Stimulated activated CD4-positive, alpha-beta T cell treated with anti-CD3 and anti-CD28 coated beads, Interleukin-1b, Interleukin-23, amount 100 ng/mL, for 4 hours (primary cell): ENCODE data around the gene RPS6KB1.
"Not testable (repeated sequence)": the region's sequence is repeated elsewhere in the genome, so short reads cannot be mapped to it uniquely, and the experiment has no call there.

Experiments used
- DNase-seq, 2 donors: peaks; one replicate each; pipeline ENCODE4 v3.0.0-alpha.2; 2020; ENCODE audit warnings: low read depth in 2 of 2

The RPS6KB1 gene

DNA sequence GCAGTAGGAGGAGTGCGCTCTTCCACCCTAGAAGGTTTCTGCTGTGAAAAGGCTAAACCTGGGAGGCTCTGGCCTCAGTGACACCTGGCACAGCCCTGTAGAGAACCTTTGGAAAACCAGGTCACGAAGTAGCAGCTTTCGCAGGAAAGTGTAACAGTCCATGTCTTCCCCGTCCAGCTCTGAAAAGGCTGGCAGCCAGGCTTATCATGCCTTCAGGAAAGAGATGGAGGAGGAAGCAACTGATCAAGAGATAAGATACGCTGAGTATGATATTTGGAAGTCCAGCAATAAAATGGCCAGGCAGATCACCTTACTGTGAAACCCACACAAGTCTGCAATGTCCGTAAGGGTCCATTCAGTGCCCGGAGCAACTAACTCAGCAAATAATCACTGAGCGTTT, 22.4 kb upstream of the RPS6KB1 start:
- no peak for DNase-seq

DNA sequence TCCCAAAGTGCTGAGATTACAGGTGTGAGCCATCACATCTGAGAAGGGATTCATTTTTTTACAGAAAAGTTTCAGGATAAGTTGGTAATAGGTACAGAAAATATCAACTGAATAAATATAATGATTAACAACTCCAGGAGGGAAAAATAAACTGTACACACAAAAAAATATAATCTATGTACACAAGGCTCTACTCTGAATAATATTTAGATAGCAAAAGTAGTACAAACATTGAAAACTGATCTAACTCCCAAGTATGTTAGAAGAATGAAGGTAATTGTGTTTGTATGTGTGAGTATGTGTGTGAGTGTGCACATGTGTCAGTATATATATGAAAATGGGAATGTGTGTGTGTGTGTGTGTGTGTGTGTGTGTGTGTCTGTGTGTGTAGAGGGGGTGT, 20.6 kb upstream of the RPS6KB1 start:
- DNase-seq: no peak

DNA sequence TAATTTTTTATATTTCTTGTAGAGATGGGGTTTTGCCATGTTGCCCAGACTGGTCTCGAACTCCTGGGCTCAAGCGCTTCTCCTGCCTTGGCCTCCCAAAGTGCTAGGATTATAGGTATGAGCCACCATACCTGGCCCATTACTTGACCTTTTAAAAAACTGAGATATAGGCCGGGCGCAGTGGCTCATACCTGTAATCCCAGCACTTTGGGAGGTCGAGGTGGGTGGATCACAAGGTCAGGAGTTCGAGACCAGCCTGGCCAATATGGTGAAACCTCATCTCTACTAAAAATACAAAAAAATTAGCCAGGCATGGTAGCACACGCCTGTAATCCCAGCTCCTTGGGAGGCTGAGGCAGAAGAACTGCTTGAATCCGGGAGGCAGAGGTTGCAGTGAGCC, 19.5 kb upstream of the RPS6KB1 start:
- not testable (repeated sequence) for DNase-seq

DNA sequence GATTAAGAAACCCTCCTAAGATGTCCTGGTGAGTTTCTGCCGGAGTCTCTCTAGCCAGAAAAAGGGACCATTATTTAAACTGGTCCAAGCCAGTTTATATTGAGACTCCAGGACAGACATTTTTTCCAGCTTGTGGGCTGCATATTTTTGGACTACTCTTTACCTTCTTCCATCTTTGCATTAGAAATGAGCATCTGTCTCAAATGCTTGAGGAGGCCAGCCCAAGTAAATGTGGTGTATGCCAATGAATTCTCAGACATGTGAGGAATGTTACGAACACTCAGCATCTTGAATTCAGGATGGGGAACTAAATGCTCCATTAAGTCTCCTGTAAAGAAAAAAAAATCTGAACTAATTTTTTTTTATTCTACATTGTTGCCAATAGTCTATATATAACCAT, 18.5 kb upstream of the RPS6KB1 start:
- no peak for DNase-seq

DNA sequence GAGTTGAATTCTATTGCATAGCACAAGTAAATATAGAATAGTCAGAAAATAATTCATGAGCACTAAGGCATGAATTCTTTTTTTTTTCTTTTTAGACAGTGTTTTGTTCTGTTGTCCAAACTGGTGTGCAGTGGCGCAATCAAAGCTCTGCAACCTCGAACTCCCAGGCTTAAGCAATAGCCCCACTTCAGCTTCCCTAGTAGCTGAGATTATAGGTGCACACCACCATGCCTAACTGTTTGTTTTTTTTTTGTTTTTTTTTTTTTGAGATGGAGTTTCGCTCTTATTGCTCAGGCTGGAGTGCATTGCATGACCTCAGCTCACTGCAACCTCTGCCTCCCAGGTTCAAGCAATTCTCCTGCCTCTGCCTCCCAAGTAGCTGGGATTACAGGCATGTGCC, 16.8 kb upstream of the RPS6KB1 start:
- no peak for DNase-seq

DNA sequence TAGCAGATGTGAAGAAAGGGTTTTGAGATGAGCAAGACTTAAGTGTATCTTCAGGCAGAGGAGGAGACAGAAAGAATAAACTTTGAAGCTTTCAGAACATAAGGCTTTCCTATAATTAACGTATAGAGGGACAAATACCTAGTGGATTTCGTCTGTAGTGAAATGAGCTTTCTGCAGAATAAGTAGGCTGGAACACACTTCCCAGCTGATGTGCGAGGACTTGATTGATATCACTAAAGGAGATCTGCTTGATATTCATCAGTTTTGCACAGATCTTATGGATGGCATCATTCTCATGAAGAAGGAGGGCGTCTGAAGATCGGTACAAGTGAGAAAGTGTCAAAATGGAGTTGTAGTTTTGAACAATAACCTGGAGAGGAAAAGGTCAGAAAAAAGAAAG, 15.0 kb upstream of the RPS6KB1 start:
- no peak for DNase-seq

DNA sequence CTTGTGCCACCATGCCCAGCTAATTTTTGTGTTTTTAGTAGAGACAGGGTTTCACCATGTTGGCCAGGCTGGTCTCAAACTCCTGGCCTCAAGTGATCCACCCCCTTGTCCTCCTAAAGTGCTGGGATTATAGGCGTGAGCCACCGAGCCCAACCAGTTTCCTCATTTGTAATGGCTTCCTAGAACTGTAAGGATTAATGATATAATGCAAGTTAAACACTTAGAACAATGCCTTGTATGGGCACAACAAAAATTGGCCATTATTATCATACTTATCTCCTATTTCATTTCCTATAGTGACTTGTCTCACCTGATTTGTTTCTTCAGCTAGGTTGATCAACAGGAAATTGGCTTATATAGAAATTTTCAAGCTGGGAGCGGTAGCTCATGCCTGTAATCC, 14.3 kb upstream of the RPS6KB1 start:
- DNase-seq: no peak

DNA sequence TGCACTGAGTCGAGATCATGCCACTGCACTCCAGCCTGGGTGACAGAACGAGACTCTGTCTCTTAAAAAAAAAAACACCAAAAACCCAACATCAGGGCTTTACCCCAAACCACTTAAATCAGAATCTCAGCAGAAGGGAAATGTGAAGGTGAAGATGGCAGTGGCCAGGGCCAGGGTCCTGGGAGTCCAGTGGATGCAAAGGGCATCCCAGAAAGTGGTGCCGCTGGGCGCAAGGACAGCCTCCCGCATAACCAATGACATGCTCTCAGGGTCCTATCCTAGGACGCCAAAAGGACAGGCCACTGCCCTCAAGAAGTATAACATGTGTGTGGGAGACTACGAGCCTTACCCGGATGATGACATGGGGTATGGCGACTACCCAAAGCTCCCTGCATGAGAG, 8.1 kb upstream of the RPS6KB1 start:
- no peak for DNase-seq

DNA sequence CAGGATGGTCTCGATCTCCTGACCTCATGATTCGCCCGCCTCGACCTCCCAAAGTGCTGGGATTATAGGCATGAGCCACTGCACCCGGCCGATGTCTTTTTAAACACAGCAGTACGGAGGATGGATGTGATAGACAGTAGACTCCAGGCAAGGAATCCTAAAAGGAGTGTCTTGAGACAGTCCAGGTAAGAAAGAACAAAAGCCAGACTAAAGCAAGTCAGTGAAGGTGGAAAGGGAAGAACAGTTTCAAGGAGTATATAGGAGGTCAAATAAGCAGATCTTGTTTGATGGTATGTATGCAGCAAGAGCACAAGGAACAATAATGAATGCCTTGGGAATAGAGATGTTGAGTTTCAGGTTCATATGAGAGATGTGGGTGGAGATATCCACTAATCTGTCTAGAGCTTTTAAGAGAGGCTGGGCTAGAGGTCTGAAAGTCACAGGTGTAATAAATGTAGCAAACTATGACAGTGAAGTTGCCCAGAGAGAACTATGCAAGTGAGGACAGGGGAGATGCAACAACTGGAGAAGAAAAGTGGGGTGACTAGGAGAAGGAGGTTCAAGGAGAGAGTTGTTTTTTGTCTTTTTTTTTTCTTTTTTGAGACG, 4.7 kb upstream of the RPS6KB1 start:
- no peak for DNase-seq

DNA sequence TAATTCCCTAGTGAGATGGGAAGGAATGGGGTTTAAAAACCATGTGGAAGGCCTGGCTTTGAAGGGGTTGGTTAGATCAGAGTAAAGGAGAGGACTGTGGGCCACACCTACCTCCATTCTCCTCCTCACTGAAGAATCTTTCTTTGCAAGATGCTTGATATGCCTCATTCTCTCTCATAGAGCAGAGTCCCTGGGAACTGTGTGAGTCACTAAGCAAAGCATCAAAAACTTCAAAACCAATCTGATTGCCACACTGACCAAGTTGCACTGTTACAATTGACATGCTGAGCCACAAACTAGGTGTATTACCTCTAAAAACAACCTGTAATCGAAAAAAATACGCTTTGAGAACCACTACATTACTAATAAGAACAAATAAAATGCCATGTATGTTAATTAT, 2.2 kb upstream of the RPS6KB1 start:
- no peak for DNase-seq

DNA sequence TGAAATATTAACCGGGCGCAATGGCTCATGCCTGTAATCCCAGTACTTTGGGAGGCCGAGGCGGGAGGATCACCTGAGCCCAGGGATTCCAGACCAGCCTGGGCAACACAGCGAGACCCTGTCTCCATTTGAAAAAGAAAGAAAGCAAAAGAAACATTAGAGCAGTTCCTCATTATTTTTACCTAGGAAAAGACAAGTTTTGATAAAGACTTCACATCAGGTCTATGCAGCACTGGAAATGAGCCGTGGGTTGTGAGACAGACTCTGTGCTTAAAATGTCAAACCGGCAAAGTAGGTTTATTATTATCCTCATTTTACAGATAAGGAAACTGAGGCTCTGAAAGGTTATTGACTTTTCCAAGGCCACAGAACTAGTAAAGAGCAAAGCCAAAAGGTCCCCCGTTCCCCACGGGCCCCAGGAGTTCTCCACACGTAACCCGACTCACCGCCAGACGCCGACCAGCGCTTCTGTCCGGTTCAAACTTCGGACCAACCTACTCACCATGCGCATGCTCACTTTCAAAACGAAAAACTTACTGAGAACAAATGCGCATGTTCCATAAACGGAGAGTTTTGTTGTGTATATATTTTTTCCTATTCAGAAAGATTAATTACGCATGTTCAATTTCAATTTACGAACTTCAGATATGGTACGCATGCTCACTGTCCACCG, 534 bp upstream of the RPS6KB1 start:
- DNase-seq: no peak

DNA sequence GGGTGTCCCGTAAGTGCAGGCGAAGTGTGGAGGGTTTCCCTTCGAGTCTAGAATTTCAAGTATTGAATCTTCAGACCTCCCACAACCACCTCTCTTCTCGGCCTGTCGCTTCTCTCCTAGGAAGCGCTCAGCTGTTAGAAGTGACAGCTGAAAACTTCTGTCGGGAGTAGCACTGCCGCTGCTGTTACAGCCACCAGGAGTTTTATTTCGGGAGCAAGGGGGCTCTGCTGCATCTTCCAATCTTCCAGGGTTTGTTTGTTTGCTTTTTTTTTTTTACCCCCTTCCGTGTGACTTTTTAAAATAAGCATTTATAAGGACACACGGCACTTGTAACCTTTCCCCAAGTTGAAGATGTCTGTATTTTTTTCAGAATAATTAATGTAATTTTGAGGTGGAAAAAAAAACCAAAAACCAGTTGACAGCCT, 767 bp downstream of the RPS6KB1 start:
- no peak for DNase-seq

DNA sequence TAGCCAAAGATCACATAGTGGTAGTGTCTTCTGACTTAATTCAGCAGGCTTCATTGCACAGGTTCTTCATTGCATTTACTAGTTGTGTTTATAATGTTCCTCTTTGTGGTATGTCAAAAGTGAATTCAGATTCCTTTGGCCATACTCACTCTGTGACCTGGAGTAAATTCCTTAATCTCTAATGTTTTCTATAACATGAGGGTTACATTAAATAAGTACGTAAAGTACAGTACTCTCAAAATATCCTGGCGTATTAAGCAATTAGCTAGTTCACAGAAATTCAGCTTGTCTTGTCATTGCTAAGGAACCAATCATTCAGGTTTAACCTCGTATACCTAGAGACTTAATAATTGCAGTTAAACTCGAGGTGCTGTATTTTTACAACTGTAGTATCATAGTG, 4.2 kb downstream of the RPS6KB1 start:
- DNase-seq: no peak

DNA sequence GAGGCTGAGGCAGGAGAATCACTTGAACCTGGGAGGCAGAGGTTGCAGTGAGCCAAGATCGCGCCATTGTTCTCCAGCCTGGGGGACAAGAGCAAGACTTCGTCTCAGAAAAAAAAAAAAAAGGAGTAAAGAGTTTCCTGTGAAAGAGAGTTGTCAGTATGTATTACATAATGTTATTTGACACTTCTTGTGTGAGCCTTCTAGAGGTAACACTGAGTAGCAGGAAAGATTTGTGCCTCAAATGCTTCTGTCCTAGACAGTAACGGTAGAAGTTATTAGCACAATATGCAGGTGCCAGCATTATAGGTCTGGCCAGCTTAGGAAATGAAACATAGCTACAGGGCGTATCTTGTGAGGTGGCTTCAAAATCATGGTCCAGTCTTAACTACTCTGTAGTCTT, 6.2 kb downstream of the RPS6KB1 start:
- DNase-seq: no peak

DNA sequence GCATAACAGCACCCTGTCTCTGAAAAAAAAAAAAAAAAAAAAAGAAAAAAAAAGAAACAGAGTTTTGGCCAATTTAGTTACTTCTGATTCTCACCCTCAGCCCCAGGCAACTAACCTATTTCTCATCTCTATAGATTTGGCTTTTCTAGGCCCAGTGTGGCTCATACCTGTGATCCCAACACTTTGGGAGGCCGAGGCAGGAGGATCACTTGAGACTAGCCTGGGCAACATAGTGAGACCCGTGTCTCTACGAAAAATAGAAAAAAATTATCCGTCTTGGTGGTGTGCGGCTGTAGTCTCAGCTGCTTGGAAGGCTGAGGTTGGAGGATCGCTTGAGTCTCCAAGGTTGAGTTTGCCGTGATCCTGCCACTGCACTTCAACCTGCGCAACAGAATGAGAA, 8.7 kb downstream of the RPS6KB1 start:
- no peak for DNase-seq

DNA sequence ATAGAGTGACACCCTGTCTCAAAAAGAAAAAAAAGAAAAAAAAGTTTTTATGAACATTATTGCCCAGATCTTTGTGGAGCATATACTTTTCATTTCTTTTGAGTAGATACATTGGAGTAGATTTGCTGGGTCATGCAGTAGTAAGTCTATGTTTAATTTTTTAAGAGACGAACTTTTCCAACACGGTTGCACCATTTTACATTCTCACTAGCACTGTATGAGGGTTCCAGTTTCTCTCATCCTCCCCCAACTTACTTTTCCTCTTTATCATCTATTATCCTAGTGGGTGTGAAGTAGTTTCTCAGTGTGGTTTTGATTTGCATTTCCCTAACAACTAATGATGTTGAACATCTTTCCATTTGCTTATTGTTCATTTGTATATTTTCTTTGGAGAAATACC, 10.5 kb downstream of the RPS6KB1 start:
- DNase-seq: no peak

DNA sequence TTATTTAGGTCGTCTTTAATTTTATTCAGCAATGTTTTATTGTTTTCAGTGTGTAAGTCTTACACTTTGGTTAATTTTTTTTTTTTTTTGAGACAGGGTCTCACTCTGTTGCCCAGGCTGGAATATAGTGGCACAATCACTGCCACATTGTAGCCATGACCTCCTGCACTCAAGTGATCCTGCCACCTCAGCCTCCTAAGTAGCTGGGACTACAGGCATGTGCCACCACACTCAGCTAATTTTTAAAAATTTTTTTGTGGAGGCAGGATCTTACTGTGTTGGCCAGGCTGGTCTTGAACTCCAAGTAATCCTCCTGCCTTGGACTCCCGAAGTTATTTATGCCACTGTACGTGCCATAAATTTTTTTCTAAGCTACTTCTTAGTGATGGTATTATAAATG, 14.5 kb downstream of the RPS6KB1 start:
- DNase-seq: no peak

DNA sequence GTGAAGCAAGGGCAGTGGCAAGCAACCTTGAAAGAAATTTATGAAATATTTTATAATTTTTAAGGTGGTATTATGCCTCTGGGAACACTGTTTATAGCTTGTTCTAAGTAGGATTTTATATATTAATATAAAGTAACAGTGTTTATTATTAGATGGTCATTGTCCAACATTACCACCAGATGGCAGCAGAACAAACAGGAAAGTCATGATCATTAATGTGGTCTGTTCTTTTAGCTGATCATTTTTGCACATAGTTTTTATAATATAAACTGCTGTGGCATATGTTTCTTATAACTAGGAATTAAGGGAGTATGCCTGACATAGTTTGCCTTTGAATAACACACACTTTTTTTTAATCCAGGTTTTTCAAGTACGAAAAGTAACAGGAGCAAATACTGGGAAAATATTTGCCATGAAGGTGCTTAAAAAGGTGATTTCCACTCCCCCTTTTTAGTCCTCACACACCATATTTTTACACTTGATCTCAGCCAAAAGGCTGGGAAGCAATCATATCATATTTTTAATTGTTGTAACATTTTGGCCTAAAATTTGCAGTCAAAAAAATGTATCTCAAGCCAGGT, 21.4 kb downstream of the RPS6KB1 start:
- DNase-seq: no peak

DNA sequence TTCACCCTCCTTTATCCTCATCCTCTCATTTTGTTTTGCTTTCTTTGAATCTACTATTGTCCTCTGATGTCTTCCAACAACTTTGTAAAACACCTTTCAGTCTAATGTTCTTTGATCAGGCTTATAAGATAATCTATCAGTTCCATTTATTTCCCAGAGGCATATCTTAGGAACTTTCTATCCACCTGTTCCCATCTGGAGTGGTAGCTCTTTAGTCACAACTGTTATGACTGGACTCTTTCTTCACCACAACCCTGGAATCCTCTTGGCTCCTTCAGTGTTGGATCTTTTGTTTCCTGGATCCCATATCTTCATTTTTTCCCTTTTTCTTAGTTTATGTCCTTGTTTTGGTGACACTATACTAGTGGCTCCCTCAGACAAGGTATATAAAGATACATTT, 23.5 kb downstream of the RPS6KB1 start:
- DNase-seq: no peak

DNA sequence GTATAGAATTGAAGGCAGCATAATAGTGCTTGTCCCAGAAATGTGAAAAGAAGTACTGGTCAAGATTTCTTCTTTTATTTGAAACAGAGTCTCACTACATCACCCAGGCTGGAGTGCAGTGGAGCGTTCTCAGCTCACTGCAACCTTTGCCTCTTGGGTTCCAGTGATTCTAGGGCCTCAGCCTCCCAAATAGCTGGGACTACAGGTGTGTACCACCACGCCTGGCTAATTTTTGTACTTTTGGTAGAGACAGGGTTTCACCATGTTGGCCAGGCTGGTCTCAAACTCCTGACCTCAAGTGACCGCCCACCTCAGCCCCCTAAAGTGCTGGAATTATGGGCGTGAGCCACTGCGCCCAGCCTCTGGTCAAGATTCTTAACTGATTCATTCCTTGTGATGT, 27.7 kb downstream of the RPS6KB1 start:
- DNase-seq: not testable (repeated sequence)

DNA sequence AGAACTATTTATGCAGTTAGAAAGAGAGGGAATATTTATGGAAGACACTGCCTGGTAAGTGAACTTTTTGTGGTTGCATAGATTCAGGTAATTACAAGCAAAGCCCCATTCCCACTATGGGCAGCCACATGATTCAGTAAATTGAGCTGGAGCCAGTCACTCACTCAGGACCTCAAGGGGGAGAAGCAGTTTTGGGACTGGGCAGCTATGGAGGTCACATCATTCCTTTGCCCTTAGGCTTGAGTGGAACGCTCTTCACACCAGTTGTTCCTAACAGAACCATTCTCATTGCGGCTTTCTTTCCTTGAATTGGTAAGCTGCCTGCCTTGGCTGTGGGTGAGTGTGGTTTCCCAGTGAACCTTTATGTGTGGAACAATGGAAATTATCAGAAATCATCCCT, 37.2 kb downstream of the RPS6KB1 start:
- not testable (repeated sequence) for DNase-seq

DNA sequence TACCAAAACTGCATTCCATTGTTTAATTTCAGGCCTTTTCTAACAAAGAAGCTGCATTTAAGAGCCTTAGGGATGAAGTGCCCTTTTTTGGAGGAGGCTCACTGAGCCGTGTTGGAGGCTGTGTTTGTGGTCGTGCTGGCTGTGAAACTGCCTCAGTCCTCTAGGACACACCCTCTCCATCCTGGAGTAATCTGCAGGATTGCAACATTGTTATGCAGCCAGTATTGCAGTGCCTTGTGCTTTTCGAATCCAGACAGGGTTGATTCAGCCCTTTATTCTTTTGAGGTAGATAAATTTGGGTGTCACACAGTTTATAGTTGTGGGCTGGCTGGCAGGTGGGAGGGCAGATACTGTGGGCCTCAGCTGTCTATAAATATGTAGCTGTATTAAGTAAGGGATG, 37.8 kb downstream of the RPS6KB1 start:
- DNase-seq: not testable (repeated sequence)

DNA sequence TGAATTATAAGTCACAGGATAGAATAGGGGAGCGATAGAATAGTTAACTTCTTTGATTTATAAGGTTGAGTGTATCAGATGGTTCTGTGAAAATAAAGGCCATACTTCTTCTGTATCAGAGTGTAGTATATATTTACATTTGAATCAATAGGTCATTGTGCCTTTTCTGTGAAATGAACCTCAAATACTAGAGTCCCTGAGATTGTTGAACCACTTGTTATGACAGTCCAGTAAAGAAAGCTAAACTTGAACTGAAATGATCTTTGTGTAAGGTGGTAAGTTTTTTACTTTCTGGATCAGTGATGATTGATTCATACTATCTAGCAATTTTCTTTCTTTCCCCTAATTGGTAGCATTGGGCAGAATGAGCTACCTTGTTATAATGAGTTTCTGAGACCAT, 40.4 kb downstream of the RPS6KB1 start:
- not testable (repeated sequence) for DNase-seq

DNA sequence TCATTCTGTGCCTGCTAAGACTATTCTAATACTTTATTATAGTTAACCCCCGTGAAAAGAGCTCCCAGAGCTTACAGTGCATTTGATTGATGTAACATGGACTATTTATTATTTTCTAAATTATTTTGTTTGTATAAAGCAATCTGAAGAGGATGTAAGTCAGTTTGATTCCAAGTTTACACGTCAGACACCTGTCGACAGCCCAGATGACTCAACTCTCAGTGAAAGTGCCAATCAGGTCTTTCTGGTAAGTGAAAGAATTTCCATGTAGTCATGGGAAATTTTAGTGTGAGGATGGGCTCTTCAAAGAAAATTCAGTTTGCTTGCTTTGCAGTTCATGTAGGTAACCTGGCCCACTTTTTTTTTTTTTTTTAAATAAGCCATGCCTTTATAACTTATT, 47.8 kb downstream of the RPS6KB1 start:
- not testable (repeated sequence) for DNase-seq
